ENCODE measurements around the gene SGF29. TPM values are rescaled to one million over a fixed set of nuclear protein-coding genes. Genes with fewer than 3 reads are reported as not detected.
"Not testable (repeated sequence)": the region's sequence is repeated elsewhere in the genome, so short reads cannot be mapped to it uniquely, and the experiment has no call there.

SGF29 gene
- total and polyA plus RNA-seq, 2 of the 4 experiments (the other 2 are of a cell fraction): 4.3 to 7.7 TPM

GRCh38 chr16:28595451-28595850 lies 41.7 kb downstream of the SGF29 start:
- H3K4me3 ChIP-seq (ENCODE audit: insufficient read depth, low read depth, low read length); H3K4me2 ChIP-seq (ENCODE audit: low read depth, low read length); DNase-seq; BruUV-seq (replicated peaks); H3K27ac ChIP-seq (ENCODE audit: insufficient read depth, low read length); H2AK5ac ChIP-seq (ENCODE audit: low read depth, low read length); H2BK120ac ChIP-seq (ENCODE audit: low read depth, low read length); H3K79me1 ChIP-seq (ENCODE audit: low read depth in 1 of 2, low read length in 2 of 2); H3K56ac ChIP-seq (ENCODE audit: extremely low read depth, insufficient read depth, low read length); POLR2A ChIA-PET (ENCODE audit: unreplicated experiment); H3K27me3 ChIP-seq (ENCODE audit: control insufficient read depth, insufficient read depth, low read length); H3K4ac ChIP-seq (ENCODE audit: low read depth, low read length); H3K9ac ChIP-seq (ENCODE audit: low read depth, low read length); CTCF ChIA-PET; ATAC-seq (ENCODE audit: low read depth); H3K23ac ChIP-seq (ENCODE audit: low read depth, low read length); H2AFZ ChIP-seq (replicated peaks; ENCODE audit: low read length, poor library complexity); dilution Hi-C loops (cut with HindIII; ENCODE audit: low sequenced_read_pairs, unreplicated experiment); H4K20me1 ChIP-seq (ENCODE audit: insufficient read depth, low read length); intact Hi-C loops (cut with micrococcal nuclease); H3K9me3 ChIP-seq (ENCODE audit: control insufficient read depth, insufficient read depth, low read length); H2BK20ac ChIP-seq (ENCODE audit: low read depth, low read length); H4K8ac ChIP-seq (ENCODE audit: low read depth in 2 of 2, low read length in 2 of 2); H3K9me1 ChIP-seq (ENCODE audit: insufficient read depth, low read length); H3K4me1 ChIP-seq (ENCODE audit: control insufficient read depth, insufficient read depth, low read length); H4K91ac ChIP-seq (ENCODE audit: insufficient read depth, low read depth, low read length); H3K36me3 ChIP-seq (ENCODE audit: control insufficient read depth, insufficient read depth, low read length); H3K18ac ChIP-seq (ENCODE audit: low read depth, low read length); H2BK15ac ChIP-seq (ENCODE audit: low read depth, low read length); H4K5ac ChIP-seq (ENCODE audit: low read depth, low read length); H2AK9ac ChIP-seq (replicated peaks; ENCODE audit: low read depth, low read length, poor library complexity); H2BK5ac ChIP-seq (ENCODE audit: low read depth, low read length, poor library complexity, severe bottlenecking); in situ Hi-C loops (cut with MboI; ENCODE audit: low sequenced_read_pairs); H3K14ac ChIP-seq (replicated peaks; ENCODE audit: low read depth, low read length): not testable (repeated sequence)
- WGBS, 2 experiments (ENCODE audit: extremely low coverage in 2 of 2, insufficient read length in 1 of 2): no CpG with 5 or more reads among the region's 6 CpGs

Data from IMR-90 (cell line).